ENCODE data around the gene ZDHHC16.
"Not testable (repeated sequence)": the region's sequence is repeated elsewhere in the genome, so short reads cannot be mapped to it uniquely, and the experiment has no call there.

ZDHHC16 gene

DNA sequence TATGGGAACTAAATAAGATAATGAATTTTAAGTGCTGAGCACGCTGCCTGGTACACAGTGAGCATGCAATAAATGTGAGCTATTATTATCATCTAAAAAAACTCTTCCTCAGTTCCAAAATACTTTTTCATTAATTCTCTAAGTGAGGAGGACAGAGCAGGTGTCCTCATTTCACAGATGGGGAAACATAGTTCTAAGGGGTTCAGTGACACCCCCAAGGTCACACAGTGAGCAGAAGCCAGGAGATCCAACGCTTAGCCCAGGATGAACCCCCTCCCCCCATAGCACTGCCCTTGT, 38.1 kb upstream of the ZDHHC16 start:
- H3K9ac ChIP-seq = no peak overlapping the region
- H3K4me2 ChIP-seq = no peak overlapping the region

DNA sequence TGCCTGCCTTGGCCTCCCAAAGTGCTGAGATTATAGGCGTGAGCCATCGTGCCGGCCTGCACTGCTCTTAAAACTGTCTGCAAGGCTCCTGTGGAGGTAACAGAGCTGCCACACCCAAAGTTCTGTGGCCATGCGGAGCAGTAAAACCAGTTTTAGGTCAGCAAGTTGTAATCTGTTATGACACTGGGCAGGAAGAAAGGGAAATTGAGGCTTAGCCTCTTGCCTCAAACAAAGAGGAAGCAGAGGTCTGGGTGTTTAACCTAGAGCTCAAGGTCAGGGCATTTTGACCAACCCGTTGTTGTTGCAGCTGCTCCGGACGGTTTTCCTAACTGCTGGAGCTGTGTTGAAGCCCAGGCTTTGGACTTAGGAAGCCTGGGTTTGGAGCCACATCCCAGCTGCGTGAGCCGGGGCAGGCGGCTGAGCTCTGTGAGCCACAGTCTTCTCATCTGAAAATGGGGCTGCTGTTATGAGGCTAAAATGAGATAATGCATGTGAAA, 37.4 kb upstream of the ZDHHC16 start:
- H3K27ac ChIP-seq = no peak overlapping the region
- no peak overlapping the region for H3K4me2 ChIP-seq
- peaks cover 31% of the 10 kb centered on the region for H3K4me1 ChIP-seq
- H3K9ac ChIP-seq = no peak overlapping the region
- H3K27me3 ChIP-seq = no peaks in the 10 kb centered on the region
- H3K36me3 ChIP-seq = no peaks in the 10 kb centered on the region
- H4K20me1 ChIP-seq = no peaks in the 10 kb centered on the region
- no peak for TF ChIP-seq Cebpa-rat (IDR thresholded peaks at IDR 0.05)
- no peak overlapping the region for H3K4me3 ChIP-seq
- H3K9me3 ChIP-seq = no peaks in the 10 kb centered on the region

More for the DNA sequence above, 38.1 kb upstream of the ZDHHC16 start:
- Histone ChIP-seq H3K4me1 (peaks cover 24% of the 10 kb centered on the region), H3K4me3 (no peak overlapping the region), H3K27me3 (no peaks in the 10 kb centered on the region), H3K9me3 (no peaks in the 10 kb centered on the region), H4K20me1 (no peaks in the 10 kb centered on the region), H3K27ac (no peak overlapping the region), H3K36me3 (no peaks in the 10 kb centered on the region)
- no peak for TF ChIP-seq Cebpa-rat (IDR thresholded peaks at IDR 0.05)

DNA sequence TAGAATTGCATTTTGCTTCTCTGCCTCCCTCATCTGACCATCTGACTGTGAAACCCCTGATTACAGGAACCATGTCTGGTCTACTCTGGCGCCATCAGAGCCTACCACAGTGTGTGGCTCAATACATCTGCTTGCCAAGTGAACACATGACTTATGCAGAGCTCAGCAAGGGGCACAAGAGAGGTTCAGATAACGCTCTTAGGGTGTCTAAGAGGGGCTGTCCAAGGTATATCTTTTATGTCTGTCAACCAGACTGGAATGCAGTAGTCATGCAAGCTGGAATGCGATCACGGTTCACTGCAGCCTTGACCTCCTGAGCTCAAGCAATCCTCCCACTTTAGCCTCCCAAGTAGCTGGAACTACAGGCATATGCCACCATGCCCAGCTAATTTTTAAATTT, 34.6 kb upstream of the ZDHHC16 start:
- TF ChIP-seq Cebpa-rat (IDR thresholded peaks at IDR 0.05) = no peak
- peaks cover 41% of the 10 kb centered on the region for H3K4me1 ChIP-seq
- no peaks in the 10 kb centered on the region for H3K27me3 ChIP-seq
- no peaks in the 10 kb centered on the region for H4K20me1 ChIP-seq
- no peak overlapping the region for H3K9ac ChIP-seq
- no peak overlapping the region for H3K27ac ChIP-seq
- H3K36me3 ChIP-seq = no peaks in the 10 kb centered on the region
- H3K4me3 ChIP-seq = no peak overlapping the region
- no peaks in the 10 kb centered on the region for H3K9me3 ChIP-seq
- no peak overlapping the region for H3K4me2 ChIP-seq

DNA sequence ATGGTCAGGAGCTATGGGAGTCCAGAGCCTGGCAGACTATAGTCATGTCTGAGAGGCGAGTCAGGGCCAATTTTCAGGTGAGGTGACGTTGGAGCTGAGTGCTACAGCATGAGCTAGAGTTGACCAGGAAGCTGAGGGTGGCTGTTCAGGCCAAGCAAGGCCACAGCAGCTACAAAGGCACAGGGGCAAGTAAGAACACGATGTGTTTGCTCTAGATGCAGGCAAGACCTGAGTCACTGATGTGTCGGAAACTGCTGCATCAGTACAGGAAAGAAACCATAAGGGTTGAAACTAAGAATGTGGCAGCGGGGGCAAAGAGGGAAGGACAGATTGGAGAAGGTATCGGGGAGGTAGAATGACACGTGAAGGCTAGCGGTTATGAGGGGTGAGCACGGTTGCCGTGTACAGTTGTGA, 33.1 kb upstream of the ZDHHC16 start:
- Histone ChIP-seq H3K27ac (no peak overlapping the region), H3K4me1 (peaks cover 33% of the 10 kb centered on the region), H3K9ac (no peak overlapping the region), H4K20me1 (no peaks in the 10 kb centered on the region), H3K4me2 (no peak overlapping the region), H3K4me3 (no peak overlapping the region), H3K36me3 (no peaks in the 10 kb centered on the region), H3K27me3 (no peaks in the 10 kb centered on the region), H3K9me3 (no peaks in the 10 kb centered on the region)
- TF ChIP-seq Cebpa-rat (IDR thresholded peaks at IDR 0.05) = no peak

DNA sequence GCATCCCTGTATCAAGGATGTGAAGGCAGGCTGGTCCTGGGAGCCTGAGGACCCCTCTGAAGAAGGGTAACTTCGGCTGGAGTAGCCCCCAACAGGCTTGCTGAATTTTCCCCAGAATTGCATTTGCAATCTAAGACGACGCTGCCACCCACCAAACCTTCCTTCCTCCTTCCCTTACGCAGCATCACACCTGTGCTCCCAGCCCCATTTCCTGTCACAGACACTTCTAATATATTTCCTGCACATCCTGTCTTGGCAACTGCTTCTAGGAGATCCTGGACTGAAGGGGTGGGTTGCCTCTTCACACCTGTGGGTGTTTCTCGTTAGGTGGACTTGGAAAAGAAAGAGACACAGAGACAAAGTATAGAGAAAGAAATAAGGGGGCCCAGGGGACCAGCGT, 29.4 kb upstream of the ZDHHC16 start:
- H3K9me3 ChIP-seq = no peaks in the 10 kb centered on the region
- peak overlapping the region; percentile 63 for H3K4me2 ChIP-seq
- no peaks in the 10 kb centered on the region for H4K20me1 ChIP-seq
- H3K27ac ChIP-seq = no peak overlapping the region
- H3K9ac ChIP-seq = no peak overlapping the region
- H3K4me3 ChIP-seq = no peak overlapping the region
- H3K4me1 ChIP-seq = peaks cover 58% of the 10 kb centered on the region
- no peaks in the 10 kb centered on the region for H3K36me3 ChIP-seq
- TF ChIP-seq Cebpa-rat (IDR thresholded peaks at IDR 0.05) = no peak
- H3K27me3 ChIP-seq = no peaks in the 10 kb centered on the region

DNA sequence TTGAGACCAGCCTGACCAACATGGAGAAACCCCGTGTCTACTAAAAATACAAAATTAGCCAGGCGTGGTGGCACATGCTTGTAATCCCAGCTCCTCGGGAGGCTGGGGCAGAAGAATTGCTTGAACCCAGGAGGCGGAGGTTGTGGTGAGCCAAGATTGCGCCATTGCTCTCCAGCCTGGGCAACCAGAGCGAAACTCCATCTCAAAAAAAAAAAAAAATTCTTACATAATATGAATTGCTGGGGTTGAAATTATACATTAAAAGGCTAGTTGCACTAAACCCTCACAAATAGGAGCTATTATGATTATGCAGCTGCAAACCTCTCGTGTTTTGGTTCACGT, 22.2 kb upstream of the ZDHHC16 start:
- H3K4me1 ChIP-seq = peaks cover 61% of the 10 kb centered on the region
- not testable (repeated sequence) for H3K27ac ChIP-seq, H3K27me3 ChIP-seq, H3K9me3 ChIP-seq, H3K4me3 ChIP-seq, H3K9ac ChIP-seq
- H3K4me2 ChIP-seq = peak overlapping the region; percentile 56; the same call in 1 of the 2 replicates
- 0 out of 2 replicates have a peak, but pooled peaks have one; percentile 29 for TF ChIP-seq Cebpa-rat (IDR thresholded peaks at IDR 0.05)
- H4K20me1 ChIP-seq = peaks cover 19% of the 10 kb centered on the region
- H3K36me3 ChIP-seq = peaks cover 13% of the 10 kb centered on the region; the same call in 1 of the 2 replicates

DNA sequence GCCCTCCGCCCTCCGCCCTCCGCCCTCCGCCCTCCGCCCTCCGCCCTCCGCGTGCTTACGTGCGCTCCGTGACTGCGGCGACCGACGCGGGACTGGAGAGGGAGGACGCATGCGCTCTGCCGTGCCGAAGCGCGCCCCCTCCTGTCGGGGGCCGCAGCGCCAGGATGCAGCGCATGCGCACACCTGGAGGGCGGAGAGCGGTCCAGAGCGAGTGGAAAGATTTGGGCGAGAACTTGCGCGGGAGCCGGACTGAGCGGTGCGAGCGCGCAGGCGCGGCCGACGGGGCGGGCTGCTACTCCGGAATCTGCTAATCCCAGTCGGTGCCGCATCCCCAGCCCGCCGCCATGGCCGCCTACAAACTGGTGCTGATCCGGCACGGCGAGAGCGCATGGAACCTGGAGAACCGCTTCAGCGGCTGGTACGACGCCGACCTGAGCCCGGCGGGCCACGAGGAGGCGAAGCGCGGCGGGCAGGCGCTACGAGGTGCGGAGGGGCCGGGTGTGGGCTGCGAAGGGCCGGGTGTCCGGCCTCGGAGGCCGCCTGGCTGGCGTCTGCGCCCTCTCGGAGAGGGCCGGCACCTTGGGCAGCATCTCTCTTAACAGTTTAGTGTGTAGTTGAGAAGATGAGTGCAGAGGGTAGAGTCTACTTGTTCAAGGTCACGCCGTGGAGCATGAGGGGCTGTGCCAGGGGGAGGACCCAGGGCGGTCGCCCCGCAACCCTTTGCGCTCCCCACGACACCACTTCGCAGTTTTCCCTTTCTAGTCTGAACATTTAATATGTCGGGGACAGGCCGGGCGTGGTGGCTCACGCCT, 19.8 kb upstream of the ZDHHC16 start, which contains the start of gene PGAM1:
PGAM1 (plus strand) TSS at position 228 of the 812 bp plus-strand sequence; CDS start at position 345, 117 bp downstream.
- peaks cover 57% of the 10 kb centered on the region for H3K4me1 ChIP-seq

DNA sequence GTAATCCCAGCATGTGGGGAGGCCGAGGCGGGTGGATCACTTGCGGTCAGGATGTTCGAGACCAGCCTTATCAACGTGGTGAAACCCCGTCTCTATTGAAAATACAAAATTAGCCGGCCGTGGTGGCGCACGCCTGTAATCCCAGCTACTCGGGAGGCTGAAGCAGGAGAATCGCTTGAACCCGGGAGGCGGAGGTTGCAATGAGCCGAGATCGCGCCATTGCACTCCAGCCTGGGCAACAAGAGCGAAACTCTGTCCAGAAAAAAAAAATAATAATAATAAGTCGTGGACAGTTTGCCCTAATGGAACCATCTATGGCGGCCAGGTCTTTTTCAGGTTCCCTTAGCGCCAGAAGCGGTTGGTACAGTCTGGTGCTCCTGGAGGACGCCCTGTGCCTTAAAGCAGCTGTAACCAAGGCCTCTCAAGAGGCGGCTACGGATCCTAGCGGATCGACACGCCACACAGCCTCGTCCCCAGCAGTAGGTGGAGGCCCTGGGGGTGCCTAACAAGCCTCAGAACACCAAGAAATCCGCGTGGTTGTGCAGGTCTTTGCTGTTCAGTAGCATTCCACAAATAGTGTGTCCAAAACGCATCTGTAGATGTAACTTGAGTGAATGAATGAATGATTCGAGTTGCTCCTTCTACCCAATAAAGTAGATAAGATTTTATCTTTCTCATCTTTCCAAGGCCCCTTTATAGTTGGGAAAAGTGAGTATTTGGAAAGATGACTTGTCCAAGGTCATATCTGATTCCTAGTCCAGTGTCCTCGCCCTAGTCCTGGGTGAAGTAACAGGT, 19.0 kb upstream of the ZDHHC16 start:
- Histone ChIP-seq H3K9ac (peak overlapping the region; percentile 95), H3K36me3 (peaks cover 44% of the 10 kb centered on the region), H3K9me3 (no peaks in the 10 kb centered on the region), H3K4me3 (peak overlapping the region; percentile 91), H4K20me1 (peaks cover 50% of the 10 kb centered on the region), H3K27me3 (no peaks in the 10 kb centered on the region), H3K4me2 (peak overlapping the region; percentile 96), H3K27ac (peak overlapping the region; percentile 88), H3K4me1 (peaks cover 57% of the 10 kb centered on the region)
- TF ChIP-seq Cebpa-rat (IDR thresholded peaks at IDR 0.05) = no peak

More for the DNA sequence above, 19.8 kb upstream of the ZDHHC16 start, which contains the start of gene PGAM1:
- peak within 1 kb of the TSS; percentile 88 for H3K27ac ChIP-seq
- H3K36me3 ChIP-seq = peaks cover 36% of the 10 kb centered on the region
- peak within 1 kb of the TSS; percentile 96 for H3K4me2 ChIP-seq
- H4K20me1 ChIP-seq = peaks cover 42% of the 10 kb centered on the region
- no peak for TF ChIP-seq Cebpa-rat (IDR thresholded peaks at IDR 0.05)
- H3K4me3 ChIP-seq = peak within 1 kb of the TSS; percentile 91
- no peaks in the 10 kb centered on the region for H3K27me3 ChIP-seq
- no peaks in the 10 kb centered on the region for H3K9me3 ChIP-seq
- H3K9ac ChIP-seq = peak within 1 kb of the TSS; percentile 95

DNA sequence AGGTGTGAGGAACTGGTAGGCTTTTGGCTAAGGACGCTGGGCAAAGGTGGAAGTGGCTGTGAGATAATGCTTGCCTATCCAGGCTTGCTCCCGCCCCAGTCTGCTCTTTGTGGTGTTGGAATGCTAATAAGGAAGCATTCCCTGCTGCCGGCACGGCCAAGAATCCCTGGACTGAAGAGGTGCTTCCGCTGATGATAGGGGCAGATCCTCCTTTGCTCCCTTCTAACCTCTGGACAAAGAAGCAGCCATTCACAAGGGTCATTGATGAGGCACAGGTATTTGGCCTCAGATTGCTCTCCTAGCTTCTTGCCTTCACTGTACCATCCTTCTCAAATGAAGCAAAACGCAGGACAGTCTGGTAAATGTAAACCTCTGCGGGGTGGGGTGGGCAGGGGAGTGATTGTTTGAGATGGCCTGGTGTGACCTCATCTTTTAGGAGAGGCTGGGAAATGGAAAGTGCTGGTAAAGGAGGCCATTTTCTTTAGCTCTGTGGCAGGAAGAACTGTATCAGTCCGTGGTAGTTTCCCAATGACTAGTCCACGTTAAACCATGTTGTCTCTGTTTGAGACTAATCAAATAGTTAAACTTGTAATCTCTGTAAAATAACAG, 18.3 kb upstream of the ZDHHC16 start:
- H3K36me3 ChIP-seq = peaks cover 49% of the 10 kb centered on the region
- no peaks in the 10 kb centered on the region for H3K9me3 ChIP-seq
- peak overlapping the region; percentile 95 for H3K9ac ChIP-seq
- H4K20me1 ChIP-seq = peaks cover 51% of the 10 kb centered on the region
- no peak for TF ChIP-seq Cebpa-rat (IDR thresholded peaks at IDR 0.05)
- peaks cover 57% of the 10 kb centered on the region for H3K4me1 ChIP-seq
- peak overlapping the region; percentile 91 for H3K4me3 ChIP-seq
- no peaks in the 10 kb centered on the region for H3K27me3 ChIP-seq
- H3K4me2 ChIP-seq = peak overlapping the region; percentile 96
- H3K27ac ChIP-seq = peak overlapping the region; percentile 88
